Measurements from ENCODE around the gene ITGA8.
"Not testable (repeated sequence)": the region's sequence is repeated elsewhere in the genome, so short reads cannot be mapped to it uniquely, and the experiment has no call there.

ITGA8 gene

DNA sequence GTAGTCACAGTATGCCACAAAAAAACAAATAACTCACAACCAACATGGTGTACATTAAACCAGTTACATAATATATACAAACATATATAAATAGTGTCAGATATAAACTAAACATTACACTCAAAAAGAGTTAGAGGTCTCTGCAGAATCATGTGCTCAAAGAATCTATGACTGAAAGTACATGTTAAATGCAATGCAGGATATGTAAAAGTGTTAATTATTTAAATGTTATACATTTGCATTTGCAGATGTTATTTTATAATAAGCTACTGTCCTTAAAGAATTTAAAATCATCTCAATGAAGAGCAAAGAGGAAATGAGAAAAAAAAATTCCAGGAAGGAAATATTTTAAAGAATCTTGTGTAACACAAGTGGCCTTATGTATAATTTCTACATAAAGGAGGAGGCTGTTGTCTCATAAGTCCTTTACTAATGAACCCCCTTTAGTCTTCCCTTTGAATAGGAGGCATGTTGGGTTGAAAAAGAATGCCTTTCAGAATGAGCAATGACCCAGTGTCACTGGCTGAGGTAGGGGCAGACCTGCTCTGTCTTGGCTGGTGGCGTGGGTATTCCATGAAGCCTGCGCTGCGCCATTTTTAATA, 148.9 kb downstream of the ITGA8 start:
- TF ChIP-seq, protein P1, sequence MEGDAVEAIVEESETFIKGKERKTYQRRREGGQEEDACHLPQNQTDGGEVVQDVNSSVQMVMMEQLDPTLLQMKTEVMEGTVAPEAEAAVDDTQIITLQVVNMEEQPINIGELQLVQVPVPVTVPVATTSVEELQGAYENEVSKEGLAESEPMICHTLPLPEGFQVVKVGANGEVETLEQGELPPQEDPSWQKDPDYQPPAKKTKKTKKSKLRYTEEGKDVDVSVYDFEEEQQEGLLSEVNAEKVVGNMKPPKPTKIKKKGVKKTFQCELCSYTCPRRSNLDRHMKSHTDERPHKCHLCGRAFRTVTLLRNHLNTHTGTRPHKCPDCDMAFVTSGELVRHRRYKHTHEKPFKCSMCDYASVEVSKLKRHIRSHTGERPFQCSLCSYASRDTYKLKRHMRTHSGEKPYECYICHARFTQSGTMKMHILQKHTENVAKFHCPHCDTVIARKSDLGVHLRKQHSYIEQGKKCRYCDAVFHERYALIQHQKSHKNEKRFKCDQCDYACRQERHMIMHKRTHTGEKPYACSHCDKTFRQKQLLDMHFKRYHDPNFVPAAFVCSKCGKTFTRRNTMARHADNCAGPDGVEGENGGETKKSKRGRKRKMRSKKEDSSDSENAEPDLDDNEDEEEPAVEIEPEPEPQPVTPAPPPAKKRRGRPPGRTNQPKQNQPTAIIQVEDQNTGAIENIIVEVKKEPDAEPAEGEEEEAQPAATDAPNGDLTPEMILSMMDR (IDR thresholded peaks at IDR 0.05; ENCODE audit: insufficient read depth, low read length, poor library complexity, severe bottlenecking), result no peak
- no peak for DNase-seq (ENCODE audit: extremely low read depth, insufficient read length)
- H3K36me3 ChIP-seq (ENCODE audit: control insufficient read depth, insufficient read depth, low read length), result no peaks in the 10 kb centered on the region
- H3K4me3 ChIP-seq (replicated peaks; ENCODE audit: low read depth, low read length), result no peak overlapping the region
- H3K27me3 ChIP-seq (replicated peaks; ENCODE audit: control insufficient read depth, insufficient read depth, low read length), result no peaks in the 10 kb centered on the region

DNA sequence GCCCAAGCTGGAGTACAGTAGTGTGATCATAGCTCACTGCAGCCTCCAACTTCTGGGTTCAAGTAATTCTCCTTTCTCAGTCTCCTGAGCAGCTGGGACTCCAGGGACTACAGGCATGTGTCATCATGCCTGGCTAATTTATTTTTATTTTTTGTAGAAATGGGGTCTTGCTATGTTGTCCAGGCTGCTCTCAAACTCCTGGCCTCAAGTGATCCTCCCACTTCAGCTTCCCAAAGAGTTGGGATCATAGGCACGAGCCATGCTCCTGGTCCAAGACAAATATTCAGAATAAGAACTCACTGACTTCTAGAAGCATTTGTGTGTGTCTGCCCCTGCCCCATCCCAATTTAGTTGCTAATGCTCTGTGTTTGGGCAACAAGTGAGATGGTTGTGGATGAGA, 151.8 kb downstream of the ITGA8 start:
- no peak for DNase-seq (ENCODE audit: extremely low read depth, insufficient read length)
- Histone ChIP-seq H3K36me3 (ENCODE audit: control insufficient read depth, insufficient read depth, low read length) (no peaks in the 10 kb centered on the region), H3K27me3 (replicated peaks; ENCODE audit: control insufficient read depth, insufficient read depth, low read length) (no peaks in the 10 kb centered on the region), H3K4me3 (replicated peaks; ENCODE audit: low read depth, low read length) (no peak overlapping the region)
- TF ChIP-seq, protein P1 (IDR thresholded peaks at IDR 0.05; ENCODE audit: insufficient read depth, low read length, poor library complexity, severe bottlenecking), result no peak

DNA sequence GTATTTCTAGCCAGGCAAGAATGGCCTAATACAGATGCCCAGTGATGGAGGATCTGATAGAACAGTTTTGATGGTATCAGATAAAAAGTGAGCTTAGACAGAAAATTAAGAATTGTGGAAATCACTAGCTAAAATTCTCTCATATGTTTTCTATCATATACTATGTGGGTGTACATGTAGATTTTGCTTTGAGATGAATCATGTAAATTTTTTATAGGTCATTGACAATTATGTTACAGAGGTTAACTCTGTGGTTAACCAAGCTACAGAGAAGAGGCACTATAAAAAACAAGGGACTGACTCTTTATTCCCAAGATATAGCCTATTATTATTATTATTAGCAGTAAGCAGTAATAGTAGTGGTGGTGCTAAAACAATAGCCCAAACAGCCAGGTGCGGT, 156.5 kb downstream of the ITGA8 start:
- TF ChIP-seq, protein P1 (IDR thresholded peaks at IDR 0.05; ENCODE audit: insufficient read depth, low read length, poor library complexity, severe bottlenecking), result no peak
- H3K4me3 ChIP-seq (replicated peaks; ENCODE audit: low read depth, low read length), result no peak overlapping the region
- no peaks in the 10 kb centered on the region for H3K36me3 ChIP-seq (ENCODE audit: control insufficient read depth, insufficient read depth, low read length)
- DNase-seq (ENCODE audit: extremely low read depth, insufficient read length), result no peak
- no peaks in the 10 kb centered on the region for H3K27me3 ChIP-seq (replicated peaks; ENCODE audit: control insufficient read depth, insufficient read depth, low read length)

DNA sequence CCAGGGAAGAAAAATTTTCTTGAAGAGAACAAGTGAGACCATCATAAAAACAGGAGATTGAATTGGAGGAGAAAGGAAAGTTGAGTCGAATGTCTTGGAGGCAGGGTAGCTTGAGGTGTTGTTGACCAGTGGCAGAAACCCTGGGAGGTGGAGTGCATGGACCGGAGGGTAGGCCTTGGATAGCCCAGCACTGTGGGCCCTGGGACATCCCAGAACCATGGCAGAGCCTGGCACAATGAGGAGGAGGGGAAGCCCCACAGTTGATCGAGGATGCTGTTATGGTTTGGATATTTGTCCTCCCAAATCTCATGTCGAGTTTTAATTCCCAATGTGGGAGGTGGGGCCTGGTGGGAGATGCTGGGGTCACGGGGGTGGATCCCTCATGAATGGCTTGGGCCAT, 157.1 kb downstream of the ITGA8 start:
- Histone ChIP-seq H3K4me3 (replicated peaks; ENCODE audit: low read depth, low read length) (no peak overlapping the region), H3K36me3 (ENCODE audit: control insufficient read depth, insufficient read depth, low read length) (no peaks in the 10 kb centered on the region), H3K27me3 (replicated peaks; ENCODE audit: control insufficient read depth, insufficient read depth, low read length) (no peaks in the 10 kb centered on the region)
- DNase-seq (ENCODE audit: extremely low read depth, insufficient read length), result no peak
- TF ChIP-seq, protein P1 (IDR thresholded peaks at IDR 0.05; ENCODE audit: insufficient read depth, low read length, poor library complexity, severe bottlenecking), result no peak

DNA sequence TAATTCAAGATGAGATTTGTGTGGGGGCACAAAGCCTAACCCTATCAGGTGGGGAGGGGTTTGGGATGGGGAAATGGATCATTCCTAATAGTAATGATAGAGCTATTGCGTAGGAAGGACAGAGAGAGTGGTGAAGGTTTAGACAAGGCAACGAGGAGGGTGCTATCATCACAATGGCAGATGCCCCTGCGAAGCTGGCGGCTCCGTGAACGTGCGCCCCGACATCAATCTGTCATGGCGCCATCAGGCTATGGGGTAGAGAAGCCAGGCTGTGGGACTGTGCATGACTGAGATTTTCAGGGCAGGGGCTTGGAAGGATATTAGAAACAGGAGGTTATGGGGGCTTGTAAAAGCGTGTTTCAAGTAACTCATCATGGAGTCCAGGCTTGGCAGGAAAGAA, 157.6 kb downstream of the ITGA8 start:
- Histone ChIP-seq H3K27me3 (replicated peaks; ENCODE audit: control insufficient read depth, insufficient read depth, low read length) (no peaks in the 10 kb centered on the region), H3K36me3 (ENCODE audit: control insufficient read depth, insufficient read depth, low read length) (no peaks in the 10 kb centered on the region), H3K4me3 (replicated peaks; ENCODE audit: low read depth, low read length) (no peak overlapping the region)
- TF ChIP-seq, protein P1 (IDR thresholded peaks at IDR 0.05; ENCODE audit: insufficient read depth, low read length, poor library complexity, severe bottlenecking), result no peak
- DNase-seq (ENCODE audit: extremely low read depth, insufficient read length), result no peak

DNA sequence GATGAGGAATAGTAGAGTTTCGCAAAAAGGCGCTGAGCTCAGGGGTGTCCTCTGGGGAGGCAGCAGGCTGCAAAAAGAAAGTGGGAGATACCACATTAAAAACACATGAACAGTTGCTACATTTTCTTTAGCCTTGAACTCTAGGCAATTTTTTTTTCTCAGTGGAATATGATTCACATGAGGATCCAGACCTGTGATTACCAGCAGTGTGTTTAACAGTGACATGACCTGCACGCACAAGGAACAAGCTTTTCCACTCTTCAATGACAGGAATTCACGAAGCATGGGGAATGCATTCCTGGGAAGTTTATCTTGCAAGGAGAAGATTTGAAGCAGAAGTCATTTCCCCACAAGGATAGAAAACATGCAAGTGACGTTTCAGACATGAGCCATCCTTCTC, 161.6 kb downstream of the ITGA8 start:
- H3K36me3 ChIP-seq (ENCODE audit: control insufficient read depth, insufficient read depth, low read length), result no peaks in the 10 kb centered on the region
- no peak overlapping the region for H3K4me3 ChIP-seq (replicated peaks; ENCODE audit: low read depth, low read length)
- H3K27me3 ChIP-seq (replicated peaks; ENCODE audit: control insufficient read depth, insufficient read depth, low read length), result no peaks in the 10 kb centered on the region
- TF ChIP-seq, protein P1 (IDR thresholded peaks at IDR 0.05; ENCODE audit: insufficient read depth, low read length, poor library complexity, severe bottlenecking), result no peak
- no peak for DNase-seq (ENCODE audit: extremely low read depth, insufficient read length)

DNA sequence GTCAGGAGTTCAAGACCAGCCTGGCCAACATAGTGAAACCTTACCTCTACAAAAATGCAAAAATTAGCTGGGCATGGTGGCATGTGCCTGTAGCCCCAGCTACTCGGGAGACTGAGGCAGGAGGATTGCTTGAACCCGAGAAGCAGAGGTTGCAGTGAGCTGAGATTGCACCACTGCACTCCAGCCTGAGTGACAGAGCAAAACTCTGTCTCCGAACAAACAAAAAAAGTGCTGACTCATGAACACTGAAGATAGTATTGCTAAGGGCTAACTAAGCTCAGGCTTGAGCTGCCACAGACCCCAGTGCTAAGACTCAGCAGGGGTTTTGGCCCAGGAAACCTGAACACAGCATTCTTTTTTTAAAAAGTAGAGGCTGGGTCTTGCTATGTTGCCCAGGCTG, 162.6 kb downstream of the ITGA8 start:
- DNase-seq (ENCODE audit: extremely low read depth, insufficient read length); H3K36me3 ChIP-seq (ENCODE audit: control insufficient read depth, insufficient read depth, low read length): not testable (repeated sequence)

More for the DNA sequence above, 162.6 kb downstream of the ITGA8 start:
- H3K27me3 ChIP-seq (replicated peaks; ENCODE audit: control insufficient read depth, insufficient read depth, low read length); H3K4me3 ChIP-seq (replicated peaks; ENCODE audit: low read depth, low read length): not testable (repeated sequence)

Measured in GM06990 (cell line).